Esophagus muscularis mucosa (tissue), 3 donors: ENCODE results near the gene CELF4.

Source experiments
- EP300 ChIP-seq: sonication (generic); formaldehyde crosslinking; IDR thresholded peaks from one replicate; pipeline ENCODE4 v1.6.1; 2017; ENCODE audit warnings: antibody characterized with exemption
- POLR2AphosphoS5 ChIP-seq, 2 donors: sonication (generic); formaldehyde crosslinking; IDR thresholded peaks; one replicate each; pipeline ENCODE4 v1.6.1; 2017; ENCODE audit warnings: antibody characterized with exemption in 2 of 2

- TF ChIP-seq POLR2AphosphoS5 (IDR thresholded peaks at IDR 0.05) (no peak), EP300 (no peak)
These were observed 219.6 kb downstream of the CELF4 start for GRCh38 chr18:37346048-37346447.
